ENCODE measurements around the gene FCAMR. TPM values are rescaled to one million over a fixed set of nuclear protein-coding genes. Genes with fewer than 3 reads are reported as not detected.

The FCAMR gene, protein sequence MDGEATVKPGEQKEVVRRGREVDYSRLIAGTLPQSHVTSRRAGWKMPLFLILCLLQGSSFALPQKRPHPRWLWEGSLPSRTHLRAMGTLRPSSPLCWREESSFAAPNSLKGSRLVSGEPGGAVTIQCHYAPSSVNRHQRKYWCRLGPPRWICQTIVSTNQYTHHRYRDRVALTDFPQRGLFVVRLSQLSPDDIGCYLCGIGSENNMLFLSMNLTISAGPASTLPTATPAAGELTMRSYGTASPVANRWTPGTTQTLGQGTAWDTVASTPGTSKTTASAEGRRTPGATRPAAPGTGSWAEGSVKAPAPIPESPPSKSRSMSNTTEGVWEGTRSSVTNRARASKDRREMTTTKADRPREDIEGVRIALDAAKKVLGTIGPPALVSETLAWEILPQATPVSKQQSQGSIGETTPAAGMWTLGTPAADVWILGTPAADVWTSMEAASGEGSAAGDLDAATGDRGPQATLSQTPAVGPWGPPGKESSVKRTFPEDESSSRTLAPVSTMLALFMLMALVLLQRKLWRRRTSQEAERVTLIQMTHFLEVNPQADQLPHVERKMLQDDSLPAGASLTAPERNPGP
- total RNA-seq (2014; rRNA removed; shearing (Covaris generic)) (not detected in 2 replicates), polyA plus RNA-seq (2016; fragmentation: Nextera tagmentation; extraction: Ambion mirVana) (not detected in 2 replicates)
- long read RNA-seq: 0 reads

GRCh38 chr1:206970446-206970845 lies at the start of gene FCAMR:
TSS of gene FCAMR (minus strand) at chr1:206970460. CDS start at chr1:206970125, 335 bp downstream.
- TF ChIP-seq ZNF114 (CRISPR knock-in tag; IDR thresholded peaks at IDR 0.05): no peak
- TF ChIP-seq, protein P1, sequence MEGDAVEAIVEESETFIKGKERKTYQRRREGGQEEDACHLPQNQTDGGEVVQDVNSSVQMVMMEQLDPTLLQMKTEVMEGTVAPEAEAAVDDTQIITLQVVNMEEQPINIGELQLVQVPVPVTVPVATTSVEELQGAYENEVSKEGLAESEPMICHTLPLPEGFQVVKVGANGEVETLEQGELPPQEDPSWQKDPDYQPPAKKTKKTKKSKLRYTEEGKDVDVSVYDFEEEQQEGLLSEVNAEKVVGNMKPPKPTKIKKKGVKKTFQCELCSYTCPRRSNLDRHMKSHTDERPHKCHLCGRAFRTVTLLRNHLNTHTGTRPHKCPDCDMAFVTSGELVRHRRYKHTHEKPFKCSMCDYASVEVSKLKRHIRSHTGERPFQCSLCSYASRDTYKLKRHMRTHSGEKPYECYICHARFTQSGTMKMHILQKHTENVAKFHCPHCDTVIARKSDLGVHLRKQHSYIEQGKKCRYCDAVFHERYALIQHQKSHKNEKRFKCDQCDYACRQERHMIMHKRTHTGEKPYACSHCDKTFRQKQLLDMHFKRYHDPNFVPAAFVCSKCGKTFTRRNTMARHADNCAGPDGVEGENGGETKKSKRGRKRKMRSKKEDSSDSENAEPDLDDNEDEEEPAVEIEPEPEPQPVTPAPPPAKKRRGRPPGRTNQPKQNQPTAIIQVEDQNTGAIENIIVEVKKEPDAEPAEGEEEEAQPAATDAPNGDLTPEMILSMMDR (conservative IDR thresholded peaks at IDR 0.05; ENCODE audit: low read depth in 2 of 2): no peak
- TF ChIP-seq JUNB (IDR thresholded peaks at IDR 0.05; ENCODE audit: unreplicated experiment): no peak
- TF ChIP-seq REST (IDR thresholded peaks at IDR 0.05; ENCODE audit: unreplicated experiment): no peak
- TF ChIP-seq NANOG (IDR thresholded peaks at IDR 0.05; ENCODE audit: borderline replicate concordance): no peak
- no peak for TF ChIP-seq EZH2phosphoT487 (IDR thresholded peaks at IDR 0.05; ENCODE audit: unreplicated experiment)
- DNase-seq (ENCODE audit: low spot score): no peak
- no peaks in the 10 kb centered on the region for H3K36me3 Mint-ChIP-seq (ENCODE audit: low read depth)
- H3K27me3 ChIP-seq (ENCODE audit: insufficient read depth): no peaks in the 10 kb centered on the region
- H3K79me2 ChIP-seq (replicated peaks; ENCODE audit: insufficient read depth): no peaks in the 10 kb centered on the region
- no peak for ATAC-seq
- H3K27ac Mint-ChIP-seq: no peak within 1 kb of the TSS
- H3K9me2 ChIP-seq (ENCODE audit: insufficient read depth): 0 out of 2 replicates have a peak, but pooled peaks cover 4% of the 10 kb centered on the region
- no peaks in the 10 kb centered on the region for H3F3A ChIP-seq (replicated peaks; ENCODE audit: low read depth)
- H3K27me3 Mint-ChIP-seq (ENCODE audit: insufficient read depth, low read depth, poor library complexity): no peaks in the 10 kb centered on the region
- H3K4me2 ChIP-seq: no peak within 1 kb of the TSS
- no peaks in the 10 kb centered on the region; the same call in 2 of the 3 replicates for H3K4me1 Mint-ChIP-seq
- H3K4me3 ChIP-seq: no peak within 1 kb of the TSS
- H3K36me3 ChIP-seq (ENCODE audit: insufficient read depth): no peaks in the 10 kb centered on the region
- H3K4me1 ChIP-seq (ENCODE audit: insufficient read depth): no peaks in the 10 kb centered on the region
- H4K20me1 ChIP-seq (replicated peaks; ENCODE audit: insufficient read depth): no peaks in the 10 kb centered on the region
- H3K27ac ChIP-seq (ENCODE audit: low read depth): no peak within 1 kb of the TSS
- H3K4me3 Mint-ChIP-seq: no peak within 1 kb of the TSS
- H2AFZ ChIP-seq: no peak within 1 kb of the TSS
- H3K9me3 Mint-ChIP-seq: no peaks in the 10 kb centered on the region

- H3K4me3 ChIP-seq: no peak overlapping the region
- no peak overlapping the region for H2AFZ ChIP-seq
- no peak overlapping the region for H3K4me2 ChIP-seq
- no peaks in the 10 kb centered on the region for H3K27me3 ChIP-seq (ENCODE audit: insufficient read depth)
- no peak for DNase-seq (ENCODE audit: low spot score)
- no peak for ATAC-seq
- H3K9me2 ChIP-seq (ENCODE audit: insufficient read depth): peaks cover 11% of the 10 kb centered on the region; the same call in 1 of the 2 replicates
- Mint-ChIP-seq H3K36me3 (ENCODE audit: low read depth) (no peaks in the 10 kb centered on the region; the same call in 2 of the 3 replicates), H3K27ac (no peak overlapping the region), H3K4me3 (no peak overlapping the region), H3K4me1 (peaks cover 4% of the 10 kb centered on the region; the same call in 2 of the 3 replicates), H3K27me3 (ENCODE audit: insufficient read depth, low read depth, poor library complexity) (peaks cover 2% of the 10 kb centered on the region), H3K9me3 (no peaks in the 10 kb centered on the region)
- no peaks in the 10 kb centered on the region for H3K4me1 ChIP-seq (ENCODE audit: insufficient read depth)
- H3K36me3 ChIP-seq (ENCODE audit: insufficient read depth): no peaks in the 10 kb centered on the region
- H4K20me1 ChIP-seq (replicated peaks; ENCODE audit: insufficient read depth): no peaks in the 10 kb centered on the region; the same call in 1 of the 2 replicates
- H3K27ac ChIP-seq (ENCODE audit: low read depth): no peak overlapping the region
- no peaks in the 10 kb centered on the region for H3K79me2 ChIP-seq (replicated peaks; ENCODE audit: insufficient read depth)
- no peak for TF ChIP-seq ETS1 (IDR thresholded peaks at IDR 0.05)
- H3F3A ChIP-seq (replicated peaks; ENCODE audit: low read depth): no peaks in the 10 kb centered on the region
Measured at GRCh38 chr1:207019661-207020060, 49.4 kb upstream of the FCAMR start.

All from GM23338 (cell line).